Gastrocnemius medialis (tissue), 4 donors: ENCODE data around the gene PTDSS2.

Experiments used
- POLR2A ChIP-seq, 2 donors: fragments of 450-650 bp; IDR thresholded peaks; one replicate each; pipeline ENCODE4 v1.6.1; 2017; ENCODE audit warnings: antibody characterized with exemption in 2 of 2, mild to moderate bottlenecking in 2 of 2, moderate library complexity in 2 of 2
- TF ChIP-seq, protein P1 (sequence below), 5 experiments: fragments of 450-650 bp in 3 of 5; fragments of 200-600 bp in 2 of 5; sonication (generic) in 2 of 5; IDR thresholded peaks in 4 of 5; conservative IDR thresholded peaks in 1 of 5; 1 replicate in 4 of 5; 2 replicates in 1 of 5; pipeline ENCODE4 v1.5.1; 2016 to 2019; ENCODE audit warnings: antibody characterized with exemption in 5 of 5, mild to moderate bottlenecking in 3 of 5, moderate library complexity in 3 of 5

DNA sequence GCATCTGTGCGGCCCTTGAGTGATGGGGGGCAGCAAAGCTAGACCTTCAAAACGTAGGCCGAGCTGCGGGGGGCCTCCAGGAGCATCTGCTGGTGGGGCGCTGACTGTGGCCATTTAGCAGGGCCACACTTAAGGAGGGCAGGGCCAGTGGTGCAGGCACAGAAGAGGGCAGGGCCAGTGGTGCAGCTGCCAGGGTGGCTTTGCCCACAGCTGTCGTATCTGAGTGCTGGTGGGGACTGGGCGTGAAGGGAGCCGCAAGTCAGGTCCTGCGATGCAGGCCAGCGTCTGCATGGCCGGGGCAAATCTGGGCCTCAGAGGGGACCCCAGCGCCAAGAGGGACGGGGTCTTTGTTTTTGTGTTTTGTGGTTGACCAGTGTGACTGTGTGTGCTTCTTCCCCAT, 29.2 kb downstream of the PTDSS2 start:
- TF ChIP-seq, protein P1, sequence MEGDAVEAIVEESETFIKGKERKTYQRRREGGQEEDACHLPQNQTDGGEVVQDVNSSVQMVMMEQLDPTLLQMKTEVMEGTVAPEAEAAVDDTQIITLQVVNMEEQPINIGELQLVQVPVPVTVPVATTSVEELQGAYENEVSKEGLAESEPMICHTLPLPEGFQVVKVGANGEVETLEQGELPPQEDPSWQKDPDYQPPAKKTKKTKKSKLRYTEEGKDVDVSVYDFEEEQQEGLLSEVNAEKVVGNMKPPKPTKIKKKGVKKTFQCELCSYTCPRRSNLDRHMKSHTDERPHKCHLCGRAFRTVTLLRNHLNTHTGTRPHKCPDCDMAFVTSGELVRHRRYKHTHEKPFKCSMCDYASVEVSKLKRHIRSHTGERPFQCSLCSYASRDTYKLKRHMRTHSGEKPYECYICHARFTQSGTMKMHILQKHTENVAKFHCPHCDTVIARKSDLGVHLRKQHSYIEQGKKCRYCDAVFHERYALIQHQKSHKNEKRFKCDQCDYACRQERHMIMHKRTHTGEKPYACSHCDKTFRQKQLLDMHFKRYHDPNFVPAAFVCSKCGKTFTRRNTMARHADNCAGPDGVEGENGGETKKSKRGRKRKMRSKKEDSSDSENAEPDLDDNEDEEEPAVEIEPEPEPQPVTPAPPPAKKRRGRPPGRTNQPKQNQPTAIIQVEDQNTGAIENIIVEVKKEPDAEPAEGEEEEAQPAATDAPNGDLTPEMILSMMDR (IDR thresholded peaks at IDR 0.05 in 4 of 5, conservative IDR thresholded peaks at IDR 0.05 in 1 of 5), result no peak
- no peak for TF ChIP-seq POLR2A (IDR thresholded peaks at IDR 0.05)
